ENCODE data around the gene CARD11. TPM values are rescaled to one million over a fixed set of nuclear protein-coding genes. Genes with fewer than 3 reads are reported as not detected.

The CARD11 gene
- total and polyA plus RNA-seq, 2 of the 13 experiments (the other 11 are each of a cell fraction or from before 2014, with no cell fraction given), result 0.04 TPM; not detected in 1

GRCh38 chr7:3092468-3092867, 48.8 kb upstream of the CARD11 start (continued):
- TF ChIP-seq ZNF629 (CRISPR knock-in tag; conservative IDR thresholded peaks at IDR 0.05) (no peak), POLR2A (IDR thresholded peaks at IDR 0.05; ENCODE audit: insufficient read depth in 1 of 2, low read depth in 2 of 2, low read length in 2 of 2) (no peak), ZNF3 (CRISPR knock-in tag; IDR thresholded peaks at IDR 0.05) (no peak), MTA1 (CRISPR knock-in tag; IDR thresholded peaks at IDR 0.05; ENCODE audit: borderline replicate concordance) (no peak), ETS1 (CRISPR knock-in tag; IDR thresholded peaks at IDR 0.05) (no peak)

- Histone ChIP-seq H3K27me3 (ENCODE audit: control insufficient read depth in 1 of 2, insufficient read depth in 2 of 2, low read length in 2 of 2) (peaks cover 0 to 12% of the 10 kb centered on the region in 2 experiments; a peak in 1 of 5 replicates), H3K9me3 (ENCODE audit: low read length) (no peaks in the 10 kb centered on the region), H3K36me3 (replicated peaks in 1 of 2; ENCODE audit: control insufficient read depth in 1 of 2, insufficient read depth in 2 of 2, low read length in 2 of 2) (no peaks in the 10 kb centered on the region), H3K4me1 (ENCODE audit: insufficient read depth, low read length) (no peaks in the 10 kb centered on the region), H4K20me1 (ENCODE audit: insufficient read depth, low read length) (no peaks in the 10 kb centered on the region), H3K79me2 (ENCODE audit: insufficient read depth, low read length) (no peaks in the 10 kb centered on the region), H2AFZ (ENCODE audit: low read length) (no peak overlapping the region), H3K4me2 (ENCODE audit: low read depth, low read length) (no peak overlapping the region), H3K4me3 (replicated peaks in 1 of 3; ENCODE audit: insufficient read depth in 1 of 3, low read depth in 2 of 3, low read length in 3 of 3) (no peak overlapping the region), H3K27ac (ENCODE audit: extremely low read length, insufficient read depth, low read length) (no peak overlapping the region), H3K9ac (ENCODE audit: insufficient read depth, low read depth, low read length) (no peak overlapping the region)
- TF ChIP-seq ZMAT5 (CRISPR knock-in tag; IDR thresholded peaks at IDR 0.05; ENCODE audit: borderline replicate concordance, low read depth) (no peak), JUN (CRISPR knock-in tag; IDR thresholded peaks at IDR 0.05) (no peak), ZNF841 (CRISPR knock-in tag; IDR thresholded peaks at IDR 0.05; ENCODE audit: borderline replicate concordance) (no peak), ZNF205 (CRISPR knock-in tag; IDR thresholded peaks at IDR 0.05) (no peak), ZFP1 (CRISPR knock-in tag; IDR thresholded peaks at IDR 0.05) (no peak), PHF5A (CRISPR knock-in tag; IDR thresholded peaks at IDR 0.05; ENCODE audit: low read depth, unreplicated experiment) (no peak), SNAPC5 (CRISPR knock-in tag; IDR thresholded peaks at IDR 0.05; ENCODE audit: borderline replicate concordance) (no peak), ZNF34 (CRISPR knock-in tag; IDR thresholded peaks at IDR 0.05; ENCODE audit: borderline replicate concordance) (no peak), NR2F6 (IDR thresholded peaks at IDR 0.05) (no peak), NR2F6 (CRISPR knock-in tag; IDR thresholded peaks at IDR 0.05) (no peak), E2F1 (CRISPR knock-in tag; IDR thresholded peaks at IDR 0.05) (no peak)
- ChIA-PET POLR2A (no interaction called here), CTCF (ENCODE audit: low intra/inter-chr PET ratio, low total read pairs) (no interaction called here)
- BruUV-seq (replicated peaks), result no TSS peak
- FAIRE-seq (no peak), ATAC-seq (no peak), DNase-seq (ENCODE audit: low spot score) (no peak)
- in situ Hi-C loops (cut with HindIII; ENCODE audit: extremely low pct_ligation_motif_present, low pct_unique_long_range_greater_than_20kb), result no loop called here
- intact Hi-C loops (cut with micrococcal nuclease; ENCODE audit: unreplicated experiment), result no loop called here
- 24% methylated on average over 8 of the region's 8 CpGs for WGBS (ENCODE audit: low lambda C conversion rate)
These were observed 48.0 kb upstream of the CARD11 start for GRCh38 chr7:3091631-3092030.
